Measurements from ENCODE around the gene SERTAD2.

DNA sequence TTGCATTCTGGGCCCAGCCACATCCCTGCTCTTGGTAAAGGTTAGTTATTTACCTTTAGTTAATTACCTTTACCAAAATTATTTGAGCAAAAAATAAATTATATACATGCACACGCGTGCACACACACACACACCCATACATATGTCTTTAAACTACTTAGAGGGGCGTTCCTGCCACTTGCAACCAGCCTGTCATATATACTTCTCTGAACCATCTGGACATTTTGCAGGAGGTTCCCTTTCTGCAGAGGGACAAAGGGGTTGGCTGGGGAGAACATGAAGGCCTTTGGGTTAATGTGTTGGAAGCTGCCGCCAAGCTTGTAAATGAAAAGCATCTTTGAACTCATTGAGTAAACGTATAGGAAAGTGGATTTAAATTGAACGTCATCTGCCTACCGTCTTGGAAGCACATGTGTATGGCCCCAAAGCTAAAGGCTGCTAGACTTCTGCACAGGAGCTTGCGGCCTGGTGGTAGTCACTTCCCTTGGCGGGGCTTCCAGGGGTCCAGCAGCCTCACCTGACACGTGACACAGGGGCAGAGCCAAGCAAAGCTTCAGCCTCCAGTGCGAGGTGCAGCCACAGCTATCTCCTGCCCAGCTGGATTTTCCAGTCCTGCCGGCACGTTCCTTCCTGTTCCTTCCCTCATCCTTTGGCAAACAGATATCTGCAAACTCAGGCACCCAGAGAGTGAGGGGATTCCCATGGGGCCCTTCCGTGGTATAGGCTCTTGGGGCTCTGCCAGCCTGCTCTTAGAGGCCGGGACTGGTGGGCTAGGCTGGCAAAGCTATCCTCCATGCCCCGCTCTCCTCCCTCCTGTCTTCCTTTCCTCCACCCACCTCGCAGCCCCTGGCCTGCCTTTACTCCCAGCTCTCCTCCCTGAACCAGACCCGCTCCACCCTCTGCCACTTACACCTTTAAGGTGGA is 46.1 kb downstream of the SERTAD2 start:
- TF ChIP-seq POLR2AphosphoS5 (IDR thresholded peaks at IDR 0.05), result no peak
- no peak for TF ChIP-seq POLR2A (IDR thresholded peaks at IDR 0.05)
- TF ChIP-seq, protein P1, sequence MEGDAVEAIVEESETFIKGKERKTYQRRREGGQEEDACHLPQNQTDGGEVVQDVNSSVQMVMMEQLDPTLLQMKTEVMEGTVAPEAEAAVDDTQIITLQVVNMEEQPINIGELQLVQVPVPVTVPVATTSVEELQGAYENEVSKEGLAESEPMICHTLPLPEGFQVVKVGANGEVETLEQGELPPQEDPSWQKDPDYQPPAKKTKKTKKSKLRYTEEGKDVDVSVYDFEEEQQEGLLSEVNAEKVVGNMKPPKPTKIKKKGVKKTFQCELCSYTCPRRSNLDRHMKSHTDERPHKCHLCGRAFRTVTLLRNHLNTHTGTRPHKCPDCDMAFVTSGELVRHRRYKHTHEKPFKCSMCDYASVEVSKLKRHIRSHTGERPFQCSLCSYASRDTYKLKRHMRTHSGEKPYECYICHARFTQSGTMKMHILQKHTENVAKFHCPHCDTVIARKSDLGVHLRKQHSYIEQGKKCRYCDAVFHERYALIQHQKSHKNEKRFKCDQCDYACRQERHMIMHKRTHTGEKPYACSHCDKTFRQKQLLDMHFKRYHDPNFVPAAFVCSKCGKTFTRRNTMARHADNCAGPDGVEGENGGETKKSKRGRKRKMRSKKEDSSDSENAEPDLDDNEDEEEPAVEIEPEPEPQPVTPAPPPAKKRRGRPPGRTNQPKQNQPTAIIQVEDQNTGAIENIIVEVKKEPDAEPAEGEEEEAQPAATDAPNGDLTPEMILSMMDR (IDR thresholded peaks at IDR 0.05 in 8 of 11, conservative IDR thresholded peaks at IDR 0.05 in 3 of 11), result no peak
